Testis (tissue), 3 donors: Measurements from ENCODE around the gene HECW1. TPM values are rescaled to one million over a fixed set of nuclear protein-coding genes. Genes with fewer than 3 reads are reported as not detected.

Source experiments
- DNase-seq: peaks from one replicate; pipeline ENCODE4 v3.0.0-alpha.2; 2019
- H3K27ac ChIP-seq, 2 donors: fragments of 200-600 bp; sonication (generic); one replicate each; pipeline ENCODE4 v1.5.1; 2019
- H3K27me3 ChIP-seq: fragments of 200-600 bp; sonication (generic); one replicate; pipeline ENCODE4 v1.5.1; 2019
- H3K36me3 ChIP-seq: fragments of 200-600 bp; sonication (generic); one replicate; pipeline ENCODE4 v1.5.1; 2017; ENCODE audit warnings: low read depth; ENCODE audit errors: missing control alignments
- H3K4me1 ChIP-seq: fragments of 200-600 bp; sonication (generic); one replicate; pipeline ENCODE4 v1.5.1; 2019
- H3K4me3 ChIP-seq, 2 donors: fragments of 200-600 bp; sonication (generic); one replicate each; pipeline ENCODE4 v1.5.1; 2017 to 2019
- H3K9me3 ChIP-seq: fragments of 200-600 bp; sonication (generic); one replicate; pipeline ENCODE4 v1.5.1; 2017
- POLR2A ChIP-seq: fragments of 450-650 bp; IDR thresholded peaks from one replicate; pipeline ENCODE4 v1.6.1; 2017; ENCODE audit warnings: antibody characterized with exemption, mild to moderate bottlenecking, moderate library complexity
- WGBS, 2 donors: methylation state at CpG; one replicate each; pipeline ENCODE4 v1.1.5; 2018; 5-methylcytosine and 5-hydroxymethylcytosine counted together
- intact Hi-C: fragments of 100-400 bp; cut with DNase I; formaldehyde crosslinking; loops from one replicate; pipeline ENCODE4 v1.15.1; 2023; ENCODE audit warnings: low total_unique reads
- polyA plus RNA-seq: library from polyadenylated mRNA; stranded (reverse); fragments of 350-450 nt; fragmentation: Illumina TruSeq; extraction: RNeasy Lipid Tissue Mini Kit (QIAGEN cat#74804); gene quantifications from one replicate; pipeline ENCODE4 v1.2.3, GENCODE V29; 2014; ENCODE audit warnings: low read depth, low replicate concordance; ENCODE audit not compliant: insufficient read depth
- total RNA-seq, 2 donors: library from RNA; depleted of rRNA; stranded (reverse); fragments of >200 nt; gene quantifications; one replicate each; pipeline ENCODE4 v1.2.3, GENCODE V29; 2016
- TF ChIP-seq, protein P1 (sequence below), 3 experiments: fragments of 450-650 bp in 2 of 3; fragments of 200-600 bp in 1 of 3; sonication (generic) in 1 of 3; IDR thresholded peaks; one replicate each; pipeline ENCODE4 v1.5.1; 2016 to 2019; ENCODE audit warnings: antibody characterized with exemption in 3 of 3, mild to moderate bottlenecking in 2 of 3, moderate library complexity in 1 of 3

The HECW1 gene
- total and polyA plus RNA-seq, 3 donors from 2014 or later = 3.2 to 14.5 (median 5.0) TPM

DNA sequence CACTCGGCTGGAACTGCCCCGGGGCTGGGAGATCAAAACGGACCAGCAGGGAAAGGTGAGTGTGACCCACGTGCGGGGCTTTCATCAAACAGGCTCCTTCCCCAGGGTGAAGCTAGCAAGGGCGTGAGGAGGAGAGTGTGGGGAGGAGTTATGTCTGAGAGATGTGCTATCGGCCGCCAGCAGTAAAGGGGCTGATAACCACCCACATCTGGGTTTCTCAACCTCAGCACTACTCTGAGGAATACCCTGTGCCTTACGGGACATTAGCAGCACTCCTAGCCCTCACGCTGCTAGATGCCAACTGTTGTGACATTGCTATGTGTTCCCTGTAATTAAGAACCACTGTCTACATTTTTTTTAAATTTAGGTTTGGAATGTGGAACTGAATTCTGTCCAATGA is 356.6 kb downstream of the HECW1 start:
- Histone ChIP-seq H3K27ac (no peak overlapping the region), H3K27me3 (no peaks in the 10 kb centered on the region), H3K9me3 (no peaks in the 10 kb centered on the region), H3K36me3 (no peaks in the 10 kb centered on the region), H3K4me3 (no peak overlapping the region), H3K4me1 (no peaks in the 10 kb centered on the region)
- no peak for DNase-seq
- intact Hi-C loops = no loop called here
- TF ChIP-seq POLR2A = no peak
- TF ChIP-seq, protein P1, sequence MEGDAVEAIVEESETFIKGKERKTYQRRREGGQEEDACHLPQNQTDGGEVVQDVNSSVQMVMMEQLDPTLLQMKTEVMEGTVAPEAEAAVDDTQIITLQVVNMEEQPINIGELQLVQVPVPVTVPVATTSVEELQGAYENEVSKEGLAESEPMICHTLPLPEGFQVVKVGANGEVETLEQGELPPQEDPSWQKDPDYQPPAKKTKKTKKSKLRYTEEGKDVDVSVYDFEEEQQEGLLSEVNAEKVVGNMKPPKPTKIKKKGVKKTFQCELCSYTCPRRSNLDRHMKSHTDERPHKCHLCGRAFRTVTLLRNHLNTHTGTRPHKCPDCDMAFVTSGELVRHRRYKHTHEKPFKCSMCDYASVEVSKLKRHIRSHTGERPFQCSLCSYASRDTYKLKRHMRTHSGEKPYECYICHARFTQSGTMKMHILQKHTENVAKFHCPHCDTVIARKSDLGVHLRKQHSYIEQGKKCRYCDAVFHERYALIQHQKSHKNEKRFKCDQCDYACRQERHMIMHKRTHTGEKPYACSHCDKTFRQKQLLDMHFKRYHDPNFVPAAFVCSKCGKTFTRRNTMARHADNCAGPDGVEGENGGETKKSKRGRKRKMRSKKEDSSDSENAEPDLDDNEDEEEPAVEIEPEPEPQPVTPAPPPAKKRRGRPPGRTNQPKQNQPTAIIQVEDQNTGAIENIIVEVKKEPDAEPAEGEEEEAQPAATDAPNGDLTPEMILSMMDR (IDR thresholded peaks at IDR 0.05) = no peak
- WGBS, 2 donors = 71 to 80% methylated on average over 10 of the region's 10 CpGs

DNA sequence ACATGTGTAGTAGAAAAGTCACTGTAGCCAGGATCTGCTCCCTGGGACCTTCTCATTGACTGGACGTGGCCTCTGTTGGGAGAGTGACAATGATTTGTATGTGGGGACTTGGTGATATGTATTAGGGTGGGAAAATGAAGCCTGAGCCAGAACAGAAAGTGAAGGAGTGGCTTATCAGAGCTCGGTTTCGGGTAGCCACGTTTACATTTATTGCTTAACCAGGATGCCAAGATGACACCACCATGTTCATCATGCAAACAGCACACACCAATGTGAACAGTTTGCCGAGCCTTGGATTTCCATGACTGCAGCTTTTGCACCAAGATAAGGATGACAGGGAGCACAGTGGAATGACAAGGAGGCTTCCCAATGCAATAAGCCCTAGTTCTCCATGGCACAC is 357.7 kb downstream of the HECW1 start:
- TF ChIP-seq, protein P1 (IDR thresholded peaks at IDR 0.05) = no peak
- no peak for TF ChIP-seq POLR2A
- intact Hi-C loops = no loop called here
- Histone ChIP-seq H3K4me3 (no peak overlapping the region), H3K27me3 (no peaks in the 10 kb centered on the region), H3K36me3 (no peaks in the 10 kb centered on the region), H3K4me1 (no peaks in the 10 kb centered on the region), H3K9me3 (no peaks in the 10 kb centered on the region), H3K27ac (no peak overlapping the region)
- no peak for DNase-seq
- 80 to 87% methylated on average over 5 of the region's 5 CpGs for WGBS, 2 donors

DNA sequence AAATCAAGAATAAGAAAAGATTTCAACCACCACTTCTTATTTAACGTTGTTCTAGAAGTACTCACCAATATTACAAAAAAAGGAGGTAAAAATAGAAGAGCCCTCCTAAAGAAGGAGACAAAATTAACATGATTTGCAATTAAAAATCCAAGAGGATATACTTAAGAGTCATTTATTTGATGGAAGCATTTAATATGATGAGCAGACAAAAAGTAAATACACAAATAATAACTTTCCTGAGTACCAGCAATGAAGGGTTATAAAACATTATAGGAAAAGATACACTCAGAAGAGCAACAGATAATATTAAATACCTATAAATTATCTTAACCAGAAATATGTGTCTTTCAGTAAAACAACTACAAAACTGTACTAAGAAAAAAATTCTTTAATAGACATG is 363.5 kb downstream of the HECW1 start:
- no peaks in the 10 kb centered on the region for H3K9me3 ChIP-seq
- no peak overlapping the region for H3K4me3 ChIP-seq
- WGBS, 2 donors = 94 to 97% methylated on average over 1 of the region's 1 CpG
- DNase-seq = no peak
- intact Hi-C loops = no loop called here
- no peak for TF ChIP-seq POLR2A
- TF ChIP-seq, protein P1 (IDR thresholded peaks at IDR 0.05) = no peak
- H3K27me3 ChIP-seq = no peaks in the 10 kb centered on the region
- no peaks in the 10 kb centered on the region for H3K4me1 ChIP-seq
- H3K36me3 ChIP-seq = no peaks in the 10 kb centered on the region
- no peak overlapping the region for H3K27ac ChIP-seq

DNA sequence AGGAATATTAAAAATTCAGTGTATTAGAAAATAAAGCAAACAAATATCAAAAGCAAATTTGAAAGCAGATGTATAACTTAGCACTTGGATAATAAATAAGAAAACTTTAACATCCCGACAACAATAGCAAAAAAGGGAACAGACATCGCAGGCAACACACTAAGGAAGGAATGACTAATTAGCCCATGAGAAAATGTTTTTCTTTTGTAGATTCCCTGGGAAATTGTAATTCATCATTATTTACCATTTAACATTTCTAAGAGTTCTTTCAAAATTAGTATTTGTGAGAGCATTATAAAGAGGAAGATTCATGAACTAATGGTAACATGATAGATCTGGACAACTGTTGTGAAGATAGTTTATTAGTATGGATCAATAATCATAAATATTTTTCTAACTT is 364.4 kb downstream of the HECW1 start:
- whole genome bisulfite sequencing, 2 donors = 91 to 94% methylated on average over 2 of the region's 2 CpGs
- Histone ChIP-seq H3K4me3 (no peak overlapping the region), H3K27me3 (no peaks in the 10 kb centered on the region), H3K27ac (no peak overlapping the region), H3K9me3 (no peaks in the 10 kb centered on the region), H3K4me1 (no peaks in the 10 kb centered on the region), H3K36me3 (no peaks in the 10 kb centered on the region)
- intact Hi-C loops = no loop called here
- TF ChIP-seq POLR2A = no peak
- TF ChIP-seq, protein P1 (IDR thresholded peaks at IDR 0.05) = no peak
- DNase-seq = no peak

DNA sequence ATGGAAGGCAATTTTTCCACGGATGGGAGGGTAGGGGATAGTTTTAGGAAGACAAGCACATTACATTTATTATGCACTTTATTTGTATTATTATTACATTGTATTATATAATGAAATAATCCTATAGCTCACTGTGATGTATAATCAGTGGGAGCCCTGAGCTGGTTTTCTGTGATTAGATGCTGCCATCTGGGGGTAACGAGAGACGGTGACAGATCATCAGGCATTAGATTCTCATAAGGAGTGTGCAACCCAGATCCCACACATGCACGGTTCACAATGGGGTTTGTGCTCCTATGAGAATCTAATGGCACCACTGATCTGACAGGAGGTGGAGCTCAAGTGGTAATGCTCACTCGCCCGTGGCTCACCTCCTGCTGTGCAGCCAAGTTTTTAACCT is 366.6 kb downstream of the HECW1 start:
- H3K4me3 ChIP-seq = no peak overlapping the region
- H3K27ac ChIP-seq = no peak overlapping the region
- TF ChIP-seq, protein P1 (IDR thresholded peaks at IDR 0.05) = no peak
- TF ChIP-seq POLR2A = no peak
- WGBS, 2 donors = 76 to 93% methylated on average over 6 of the region's 6 CpGs
- no peaks in the 10 kb centered on the region for H3K9me3 ChIP-seq
- no peaks in the 10 kb centered on the region for H3K4me1 ChIP-seq
- no peaks in the 10 kb centered on the region for H3K27me3 ChIP-seq
- intact Hi-C loops = no loop called here
- no peaks in the 10 kb centered on the region for H3K36me3 ChIP-seq
- DNase-seq = no peak
